GM18873 (cell line): ENCODE measurements around the gene RAB22A.
A peak's percentile ranks its signal among the peaks of the same experiment; 100 is the strongest.
"Not testable (repeated sequence)": the region's sequence is repeated elsewhere in the genome, so short reads cannot be mapped to it uniquely, and the experiment has no call there.

ENCODE experiments used
- ATAC-seq: cut with Tn5 transposase; IDR thresholded peaks from one replicate; pipeline ENCODE4 v1.9.1; 2021; ENCODE audit warnings: mild to moderate bottlenecking, moderate library complexity, moderate number of reproducible peaks; ENCODE audit not compliant: unreplicated experiment, low FRiP score

Gene RAB22A

GRCh38 chr20:58407201-58407873, 97.8 kb downstream of the RAB22A start:
- ATAC-seq: no peak

DNA sequence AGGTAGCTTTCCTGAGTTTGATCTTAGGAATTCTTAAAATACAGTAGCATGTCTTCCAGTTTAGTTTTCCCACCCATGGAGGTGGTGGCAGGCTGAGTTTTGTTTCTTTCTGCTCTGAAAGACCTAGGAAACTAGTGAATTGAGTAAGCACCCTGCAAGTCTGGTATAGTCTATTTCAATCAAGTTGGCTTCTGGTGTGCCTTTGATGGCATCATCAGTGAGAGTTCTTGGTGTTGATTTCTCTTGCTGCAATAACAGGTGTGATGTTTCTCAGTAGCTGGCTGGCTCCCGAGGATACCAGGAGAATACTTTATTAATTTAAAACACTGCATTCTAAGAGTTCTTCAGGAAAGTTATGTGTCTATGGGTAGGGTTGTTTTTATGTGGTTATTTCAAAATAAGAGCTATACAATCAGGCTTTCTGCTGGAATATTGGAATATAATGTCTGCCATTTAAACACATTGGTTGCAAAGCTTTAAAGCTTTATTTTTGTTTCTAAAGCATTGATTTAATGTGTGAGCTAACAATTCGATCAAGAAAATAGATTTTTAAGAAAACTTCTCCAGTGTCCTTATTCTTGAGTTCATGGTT, 98.5 kb downstream of the RAB22A start:
- ATAC-seq: peak; percentile 51

DNA sequence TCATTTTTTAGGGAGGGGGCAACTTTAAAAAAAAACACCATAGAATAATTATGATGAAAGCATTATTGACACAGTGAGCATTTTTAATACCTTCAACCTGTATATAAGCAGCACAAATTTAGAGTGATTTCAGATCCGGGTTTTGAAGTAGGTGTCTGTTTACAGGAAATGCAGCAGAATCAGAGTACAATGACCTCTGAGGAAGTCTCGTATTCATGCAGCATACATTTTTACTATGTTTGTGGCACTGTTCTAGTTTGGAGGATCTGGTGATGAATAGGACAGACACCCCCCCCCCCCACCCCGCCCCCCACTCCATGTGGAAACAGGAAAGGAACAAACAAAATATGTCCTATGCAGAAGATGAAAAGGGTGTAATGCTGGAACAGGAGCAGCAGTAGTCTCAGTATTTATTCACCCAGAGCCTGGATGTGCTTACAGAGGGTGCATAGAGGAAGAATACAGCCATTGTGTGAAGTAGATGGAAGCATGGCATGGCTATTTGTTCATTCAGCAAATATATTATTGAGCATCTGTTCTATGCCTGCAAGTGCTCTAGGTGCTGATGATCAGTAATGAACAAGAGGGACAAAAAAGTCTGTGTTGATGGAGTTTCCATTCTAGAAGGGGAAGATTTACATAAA, 99.2 kb downstream of the RAB22A start:
- no peak for ATAC-seq

DNA sequence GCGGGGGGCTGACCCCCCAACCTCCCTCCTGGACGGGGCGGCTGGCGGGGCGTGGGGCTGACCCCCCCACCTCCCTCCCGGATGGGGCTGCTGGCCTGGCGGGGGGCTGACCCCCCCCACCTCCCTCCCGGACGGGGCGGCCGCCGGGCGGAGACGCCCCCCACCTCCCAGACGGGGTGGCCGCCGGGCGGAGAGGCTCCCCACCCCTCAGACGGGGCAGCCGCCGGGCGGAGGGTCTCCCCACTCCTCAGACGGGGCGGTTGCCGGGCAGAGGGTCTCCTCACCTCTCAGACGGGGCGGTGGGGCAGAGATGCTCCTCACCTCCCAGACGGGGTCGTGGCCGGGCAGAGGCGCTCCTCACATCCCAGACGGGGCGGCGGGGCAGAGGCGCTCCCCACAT, 104.7 kb downstream of the RAB22A start:
- ATAC-seq: not testable (repeated sequence)

DNA sequence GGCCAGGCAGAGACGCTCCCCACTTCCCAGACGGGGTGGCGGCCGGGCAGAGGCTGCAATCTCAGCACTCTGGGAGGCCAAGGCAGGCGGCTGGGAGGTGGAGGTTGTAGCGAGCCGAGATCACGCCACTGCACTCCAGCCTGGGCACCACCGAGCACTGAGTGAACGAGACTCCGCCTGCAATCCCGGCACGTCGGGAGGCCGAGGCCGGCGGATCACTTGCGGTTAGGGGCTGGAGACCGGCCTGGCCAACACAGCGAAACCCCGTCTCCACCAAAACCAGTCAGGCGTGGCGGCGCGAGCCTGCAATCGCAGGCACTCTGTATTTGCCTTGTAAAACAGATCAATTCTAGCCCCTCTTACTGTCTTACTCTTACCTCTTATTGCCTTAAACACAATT, 105.3 kb downstream of the RAB22A start:
- not testable (repeated sequence) for ATAC-seq

- no peak for ATAC-seq
Observed at GRCh38 chr20:58416057-58416456, 106.5 kb downstream of the RAB22A start.

DNA sequence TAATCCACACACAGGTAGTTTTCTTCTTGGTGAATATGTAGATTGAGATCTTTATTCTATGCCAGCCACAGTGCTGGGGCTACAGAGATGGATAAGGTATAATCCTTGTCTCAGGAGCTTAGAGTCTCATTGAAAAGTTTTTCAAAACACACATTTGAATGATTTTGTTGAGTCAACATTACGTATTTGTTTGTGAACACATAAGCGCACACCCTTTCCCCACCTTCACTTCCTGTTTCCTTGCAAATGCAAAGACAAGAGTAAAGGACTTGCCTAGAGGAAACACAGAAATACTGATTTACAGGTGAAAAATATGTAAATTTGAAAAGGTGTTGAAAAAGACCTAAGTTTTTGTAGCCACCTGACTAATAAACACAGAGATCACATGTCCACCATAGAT, 107.3 kb downstream of the RAB22A start:
- ATAC-seq: no peak
